Measurements from ENCODE around the gene ZNF90. TPM values are rescaled to one million over a fixed set of nuclear protein-coding genes. Genes with fewer than 3 reads are reported as not detected.

ZNF90 gene
- total RNA-seq, 2 experiments from 2014 or later, result 2.9 to 3.7 TPM

- no peak overlapping the region for H3K4me3 Mint-ChIP-seq
- H3K4me1 Mint-ChIP-seq (ENCODE audit: low read depth), result no peaks in the 10 kb centered on the region
- Histone ChIP-seq H3K9me3 (ENCODE audit: control insufficient read depth in 1 of 2, insufficient read depth in 1 of 2, low read length in 2 of 2) (peaks cover 0 to 17% of the 10 kb centered on the region in 2 experiments), H3K36me3 (ENCODE audit: insufficient read depth, low read length) (no peaks in the 10 kb centered on the region), H3K4me1 (ENCODE audit: insufficient read depth, low read length) (no peaks in the 10 kb centered on the region), H3K27ac (ENCODE audit: low read depth in 1 of 2, low read length in 2 of 2) (no peak overlapping the region), H3K27me3 (ENCODE audit: control insufficient read depth in 1 of 2, insufficient read depth in 2 of 2, low read length in 2 of 2) (no peaks in the 10 kb centered on the region), H3K4me3 (ENCODE audit: low read length) (no peak overlapping the region)
- H3K36me3 Mint-ChIP-seq (ENCODE audit: low read depth), result no peaks in the 10 kb centered on the region
- CTCF ChIA-PET, result no interaction called here
- no peak overlapping the region for H3K27ac Mint-ChIP-seq
- no peak for TF ChIP-seq CTCF (IDR thresholded peaks at IDR 0.05)
- POLR2A ChIA-PET, result no interaction called here
- H3K27me3 Mint-ChIP-seq, result no peaks in the 10 kb centered on the region
- intact Hi-C loops (cut with DNase I, micrococcal nuclease), result no loop called here
- no peak for DNase-seq
- H3K9me3 Mint-ChIP-seq, result no peaks in the 10 kb centered on the region
- no peak for ATAC-seq (ENCODE audit: poor library complexity)
Measured at GRCh38 chr19:20153281-20153680, 75.5 kb downstream of the ZNF90 start.

DNA sequence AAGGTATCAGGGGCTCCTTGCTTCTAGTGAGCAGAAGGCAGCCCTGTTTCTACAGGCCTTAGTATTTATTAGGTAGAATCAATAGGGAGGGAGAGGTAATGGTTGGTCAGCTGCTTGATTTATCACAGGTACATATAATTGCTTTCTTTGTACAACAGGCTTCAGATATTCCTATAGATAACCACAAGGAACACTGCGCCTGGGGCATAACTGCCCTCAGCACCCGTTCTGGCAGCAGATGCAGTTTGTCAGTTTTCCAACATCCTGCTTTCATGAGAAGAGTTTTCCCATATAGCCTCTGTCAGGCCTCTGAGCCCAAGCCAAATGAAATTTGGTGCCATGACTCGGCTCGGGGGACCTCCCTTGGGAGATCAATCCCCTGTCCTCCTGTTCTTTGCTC, 76.8 kb downstream of the ZNF90 start:
- ATAC-seq (ENCODE audit: poor library complexity) (no peak), DNase-seq (no peak)
- Mint-ChIP-seq H3K27ac (no peak overlapping the region), H3K27me3 (no peaks in the 10 kb centered on the region), H3K4me1 (ENCODE audit: low read depth) (no peaks in the 10 kb centered on the region), H3K9me3 (no peaks in the 10 kb centered on the region), H3K36me3 (ENCODE audit: low read depth) (no peaks in the 10 kb centered on the region), H3K4me3 (no peak overlapping the region)
- ChIA-PET POLR2A (no interaction called here), CTCF (no interaction called here)
- peaks cover 0 to 17% of the 10 kb centered on the region in 2 experiments for H3K9me3 ChIP-seq (ENCODE audit: control insufficient read depth in 1 of 2, insufficient read depth in 1 of 2, low read length in 2 of 2)
- no peak overlapping the region for H3K27ac ChIP-seq (ENCODE audit: low read depth in 1 of 2, low read length in 2 of 2)
- no peaks in the 10 kb centered on the region for H3K36me3 ChIP-seq (ENCODE audit: insufficient read depth, low read length)
- intact Hi-C loops (cut with DNase I, micrococcal nuclease), result no loop called here
- H3K4me3 ChIP-seq (ENCODE audit: low read length), result no peak overlapping the region
- H3K27me3 ChIP-seq (ENCODE audit: control insufficient read depth in 1 of 2, insufficient read depth in 2 of 2, low read length in 2 of 2), result no peaks in the 10 kb centered on the region
- no peak for TF ChIP-seq CTCF (IDR thresholded peaks at IDR 0.05)
- H3K4me1 ChIP-seq (ENCODE audit: insufficient read depth, low read length), result no peaks in the 10 kb centered on the region

DNA sequence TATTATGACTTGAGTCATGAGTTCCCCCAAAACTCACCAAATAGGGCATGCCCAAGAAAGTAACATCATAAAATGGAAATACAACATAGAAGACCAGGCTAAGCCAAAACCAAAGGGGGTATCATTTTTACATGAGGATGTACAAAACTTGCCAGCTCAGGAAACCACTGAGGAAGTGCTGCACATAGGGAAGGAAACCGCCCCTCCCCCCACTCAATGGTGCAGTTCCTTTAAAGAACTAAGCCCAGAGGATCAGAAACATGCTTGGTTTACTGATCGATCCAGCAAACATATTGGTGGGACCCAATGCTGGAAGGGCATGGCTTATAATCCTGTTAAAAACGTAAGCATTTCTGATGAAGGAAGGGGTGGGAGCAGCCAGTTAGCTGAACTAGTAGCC, 85.0 kb downstream of the ZNF90 start:
- ChIA-PET POLR2A (no interaction called here), CTCF (no interaction called here)
- H3K27ac Mint-ChIP-seq, result no peak overlapping the region
- peaks cover 15% of the 10 kb centered on the region for H3K36me3 Mint-ChIP-seq (ENCODE audit: low read depth)
- Histone ChIP-seq H3K36me3 (ENCODE audit: insufficient read depth, low read length) (no peaks in the 10 kb centered on the region), H3K4me1 (ENCODE audit: insufficient read depth, low read length) (peaks cover 10% of the 10 kb centered on the region), H3K27me3 (ENCODE audit: control insufficient read depth in 1 of 2, insufficient read depth in 2 of 2, low read length in 2 of 2) (no peaks in the 10 kb centered on the region), H3K27ac (ENCODE audit: low read depth in 1 of 2, low read length in 2 of 2) (no peak overlapping the region), H3K4me3 (ENCODE audit: low read length) (no peak overlapping the region), H3K9me3 (ENCODE audit: control insufficient read depth in 1 of 2, insufficient read depth in 1 of 2, low read length in 2 of 2) (peaks cover 0 to 13% of the 10 kb centered on the region in 2 experiments)
- intact Hi-C loops (cut with DNase I, micrococcal nuclease), result loop anchor here in 1 of 2 experiments (10.0 kb wide), 4 partner anchors 262 to 1672 kb away; partner anchors contain the start of genes ZNF43, ZNF66 and ZNF737
- TF ChIP-seq CTCF (IDR thresholded peaks at IDR 0.05), result no peak
- ATAC-seq (ENCODE audit: poor library complexity), result no peak
- H3K9me3 Mint-ChIP-seq, result peaks cover 5% of the 10 kb centered on the region
- H3K27me3 Mint-ChIP-seq, result no peaks in the 10 kb centered on the region
- H3K4me3 Mint-ChIP-seq, result peak overlapping the region; percentile 45
- peaks cover 40% of the 10 kb centered on the region for H3K4me1 Mint-ChIP-seq (ENCODE audit: low read depth)
- peak in 3 of 14 experiments; percentile 29 to 62 (median 61) for DNase-seq

Measured in CD4-positive, alpha-beta T cell (primary cell).